HG03442 (cell line): ENCODE measurements around the gene LARGE1.

Experiments
- ATAC-seq: cut with Tn5 transposase; IDR thresholded peaks from one replicate; pipeline ENCODE4 v1.9.1; 2021; ENCODE audit warnings: mild to moderate bottlenecking, moderate library complexity; ENCODE audit not compliant: unreplicated experiment

LARGE1 gene

GRCh38 chr22:33275073-33275443 lies 645.2 kb downstream of the LARGE1 start:
- ATAC-seq: no peak

GRCh38 chr22:33274214-33275072 lies 645.8 kb downstream of the LARGE1 start:
- ATAC-seq: no peak

- no peak for ATAC-seq
Observed at GRCh38 chr22:33272871-33273270, 647.4 kb downstream of the LARGE1 start.

- ATAC-seq: peak; percentile 14
Observed at GRCh38 chr22:33272180-33272579, 648.1 kb downstream of the LARGE1 start.

- peak; percentile 69 for ATAC-seq
Observed at GRCh38 chr22:33271390-33272161, 648.7 kb downstream of the LARGE1 start.

- no peak for ATAC-seq
Observed at GRCh38 chr22:33270596-33270995, 649.7 kb downstream of the LARGE1 start.

GRCh38 chr22:33261699-33262098 lies 658.6 kb downstream of the LARGE1 start:
- no peak for ATAC-seq

- ATAC-seq: no peak
Observed at GRCh38 chr22:33260498-33260897, 659.8 kb downstream of the LARGE1 start.

GRCh38 chr22:33255791-33256190 lies 664.5 kb downstream of the LARGE1 start:
- no peak for ATAC-seq

GRCh38 chr22:33248948-33249347 lies 671.3 kb downstream of the LARGE1 start:
- ATAC-seq: no peak

GRCh38 chr22:33247758-33248157 lies 672.5 kb downstream of the LARGE1 start:
- ATAC-seq: peak; percentile 59

GRCh38 chr22:33242078-33242477 lies 678.2 kb downstream of the LARGE1 start:
- ATAC-seq: no peak

- no peak for ATAC-seq
Observed at GRCh38 chr22:33240888-33241475, 679.3 kb downstream of the LARGE1 start.

- no peak for ATAC-seq
Observed at GRCh38 chr22:33232071-33232470, 688.2 kb downstream of the LARGE1 start.

GRCh38 chr22:33227791-33228190 lies 692.5 kb downstream of the LARGE1 start:
- ATAC-seq: no peak

- no peak for ATAC-seq
Observed at GRCh38 chr22:33224841-33225240, 695.4 kb downstream of the LARGE1 start.
